ENCODE results near the gene MEF2D.

MEF2D gene

DNA sequence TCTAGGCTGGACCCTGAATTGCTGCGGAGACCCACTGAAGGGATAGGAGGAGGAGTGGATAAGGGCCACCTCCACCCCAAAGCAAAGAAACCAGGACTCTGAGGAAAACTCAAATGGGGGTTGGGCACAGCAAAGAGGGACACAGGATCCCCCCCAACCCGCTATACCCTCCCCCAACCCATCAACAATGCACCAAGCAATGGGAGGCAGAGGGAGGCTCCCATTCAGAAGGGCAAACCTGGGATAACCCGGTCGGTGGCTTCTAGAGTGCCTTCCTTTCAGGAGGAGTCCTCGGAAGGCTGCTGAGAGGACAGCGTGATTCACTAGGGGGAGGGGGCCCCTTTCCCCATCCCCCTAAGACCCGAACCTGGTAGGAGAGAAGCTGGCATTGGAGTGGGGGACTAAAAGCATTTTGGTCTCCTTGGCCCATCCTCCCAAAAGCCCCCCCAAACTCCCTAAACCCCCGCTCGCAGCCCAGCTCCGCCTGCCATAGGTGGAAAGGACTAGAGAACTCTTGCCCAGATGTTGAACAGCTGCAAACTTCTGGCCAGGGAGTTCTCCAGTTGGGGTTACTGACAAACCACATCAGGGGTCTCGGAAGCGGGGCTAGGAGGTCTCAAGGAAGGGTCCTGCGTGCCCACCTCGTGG, 1.3 kb downstream of the MEF2D start:
- peak overlapping the region; percentile 61 for H3K4me3 ChIP-seq (ENCODE audit: low read depth, low read length)
- DNase-seq (ENCODE audit: low read depth), result no peak
- in situ Hi-C loops (cut with HindIII; ENCODE audit: low sequenced_read_pairs), result no loop called here
- no peak for TF ChIP-seq CTCF (IDR thresholded peaks at IDR 0.05; ENCODE audit: low read depth, low read length, missing control alignments)

DNA sequence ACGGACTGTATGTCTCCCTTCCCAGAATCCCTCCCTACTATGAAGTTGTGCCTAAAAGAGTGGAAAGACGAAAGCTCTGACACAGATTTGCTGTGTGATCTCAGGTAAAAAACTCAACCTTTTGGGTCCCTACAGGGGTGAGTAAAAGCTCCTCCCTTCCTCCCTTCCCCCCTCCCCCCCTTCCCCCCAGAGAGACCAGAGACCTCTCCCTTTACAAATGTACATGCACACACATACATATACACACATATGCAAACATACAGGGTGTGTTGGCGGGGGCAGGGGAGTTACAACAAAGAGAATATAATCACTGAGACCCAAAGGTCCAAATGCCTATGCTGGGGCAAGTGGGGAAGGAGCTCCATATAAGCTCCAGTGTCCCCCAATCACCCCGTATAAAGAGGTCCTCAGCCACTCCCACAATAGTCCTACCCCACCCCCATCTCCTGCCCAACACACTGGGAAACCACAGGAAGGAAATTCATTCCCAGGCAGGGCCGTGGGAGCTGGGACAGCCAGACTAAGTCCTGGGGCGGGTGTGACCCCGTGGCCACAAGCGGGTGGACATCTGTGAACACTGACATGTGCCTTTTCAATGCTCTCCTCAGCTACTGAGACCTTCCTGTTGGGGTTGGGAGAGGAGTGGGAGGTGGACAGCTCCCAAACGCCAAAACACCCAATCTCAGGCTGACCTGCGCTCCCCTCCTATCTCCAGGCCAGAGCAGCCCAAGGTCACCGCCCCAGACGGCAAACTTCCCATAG, 2.0 kb downstream of the MEF2D start:
- DNase-seq (ENCODE audit: low read depth), result no peak
- no peak for TF ChIP-seq CTCF (IDR thresholded peaks at IDR 0.05; ENCODE audit: low read depth, low read length, missing control alignments)
- peak overlapping the region; percentile 61 for H3K4me3 ChIP-seq (ENCODE audit: low read depth, low read length)
- in situ Hi-C loops (cut with HindIII; ENCODE audit: low sequenced_read_pairs), result no loop called here

DNA sequence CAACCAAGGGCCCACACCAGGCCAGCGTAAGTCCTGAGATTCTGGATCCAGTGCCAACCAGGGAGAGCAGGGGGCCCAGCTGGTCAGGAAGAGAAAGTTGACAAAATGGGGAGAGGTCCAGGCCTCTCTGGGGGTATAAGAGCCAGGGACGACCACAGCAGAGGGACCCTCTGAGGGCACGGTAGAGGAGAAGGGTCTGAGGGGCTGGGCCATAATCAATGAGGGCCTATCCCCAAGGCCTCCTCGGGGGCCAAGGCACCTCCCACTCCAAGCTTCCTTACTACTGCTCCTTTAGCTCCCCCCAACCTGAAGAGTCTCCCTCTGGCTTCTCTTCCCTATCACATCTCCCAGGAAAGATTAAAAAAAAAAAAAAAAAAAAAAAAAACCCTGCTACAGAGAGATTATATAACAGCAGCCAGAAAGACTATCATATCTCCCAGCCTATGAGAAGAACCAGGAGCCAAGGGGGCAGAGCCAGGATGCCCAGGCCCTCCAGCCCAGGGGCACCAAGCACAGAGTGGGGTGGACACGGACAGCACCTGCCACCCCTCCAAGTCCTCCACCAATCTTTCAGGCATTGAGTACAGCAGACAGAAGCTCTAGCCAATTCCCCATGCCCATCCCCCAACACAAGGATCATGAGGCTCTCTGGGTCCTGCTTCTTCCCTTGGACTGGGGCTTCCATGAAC, 2.7 kb downstream of the MEF2D start:
- in situ Hi-C loops (cut with HindIII; ENCODE audit: low sequenced_read_pairs), result no loop called here
- TF ChIP-seq CTCF (IDR thresholded peaks at IDR 0.05; ENCODE audit: low read depth, low read length, missing control alignments), result no peak
- DNase-seq (ENCODE audit: low read depth), result no peak
- peak overlapping the region; percentile 61 for H3K4me3 ChIP-seq (ENCODE audit: low read depth, low read length)

DNA sequence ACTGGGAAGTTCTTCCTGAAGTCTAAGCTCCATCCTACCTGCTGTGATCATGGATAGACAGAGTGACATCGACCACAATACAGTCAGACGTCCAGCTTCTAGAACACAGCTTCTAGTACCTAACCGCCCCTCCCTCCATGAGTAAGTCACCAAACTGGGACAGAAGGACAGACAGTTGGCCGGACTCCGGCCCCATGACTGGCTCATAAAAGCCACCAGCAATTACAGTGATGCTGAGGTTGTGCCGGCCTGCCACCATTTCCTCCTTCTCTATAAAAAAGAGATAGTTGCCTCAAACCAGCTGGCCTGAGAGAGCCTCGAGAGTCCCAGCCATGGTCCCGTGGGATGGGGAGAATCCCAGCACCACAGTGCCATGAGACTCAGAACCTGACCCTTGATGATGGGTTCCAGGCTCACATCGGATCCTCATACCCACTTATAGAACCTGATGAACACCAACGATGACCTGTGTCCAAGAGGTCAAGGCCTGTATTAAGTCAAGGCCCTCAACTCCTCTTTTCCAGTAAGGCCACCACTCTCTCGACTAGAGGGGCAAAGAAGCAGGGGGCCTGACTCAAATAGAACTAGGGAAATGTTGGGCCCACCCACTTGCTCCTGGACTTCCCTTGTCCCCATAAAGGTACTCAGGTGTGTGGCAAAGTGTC, 3.4 kb downstream of the MEF2D start:
- TF ChIP-seq CTCF (IDR thresholded peaks at IDR 0.05; ENCODE audit: low read depth, low read length, missing control alignments), result no peak
- in situ Hi-C loops (cut with HindIII; ENCODE audit: low sequenced_read_pairs), result no loop called here
- no peak overlapping the region for H3K4me3 ChIP-seq (ENCODE audit: low read depth, low read length)
- no peak for DNase-seq (ENCODE audit: low read depth)

DNA sequence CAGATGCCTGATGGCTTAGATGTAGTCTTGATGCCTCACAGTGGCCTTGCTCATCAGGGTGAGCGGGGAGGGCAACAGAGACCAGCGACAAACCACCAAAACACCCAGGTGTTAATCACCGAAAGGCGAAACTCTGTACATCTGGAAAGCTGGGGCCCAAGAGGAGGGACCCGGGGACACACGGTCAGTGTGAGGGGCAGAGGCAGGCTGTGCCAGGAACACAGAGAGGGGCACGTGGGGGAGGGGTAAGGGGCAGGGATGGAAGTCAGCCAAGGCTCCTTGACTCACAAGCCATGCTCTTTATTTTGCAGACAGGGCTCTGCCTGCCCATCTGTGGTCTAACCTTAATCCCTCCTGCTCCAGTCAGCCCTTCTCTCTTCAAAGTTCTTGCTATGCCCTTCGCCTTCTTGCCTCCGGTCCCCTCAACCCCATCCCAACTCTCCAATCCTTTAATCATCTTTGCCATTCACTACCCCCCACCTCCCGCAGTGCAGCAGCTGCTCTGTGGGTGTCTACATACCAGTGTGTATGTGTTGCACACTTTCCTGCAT, 4.3 kb downstream of the MEF2D start:
- no peak for TF ChIP-seq CTCF (IDR thresholded peaks at IDR 0.05; ENCODE audit: low read depth, low read length, missing control alignments)
- in situ Hi-C loops (cut with HindIII; ENCODE audit: low sequenced_read_pairs), result no loop called here
- no peak for DNase-seq (ENCODE audit: low read depth)
- H3K4me3 ChIP-seq (ENCODE audit: low read depth, low read length), result no peak overlapping the region

Data from astrocyte of the cerebellum (primary cell).